Endothelial cell (in vitro differentiated cells): ENCODE results near the gene RGL1. TPM values are rescaled to one million over a fixed set of nuclear protein-coding genes. Genes with fewer than 3 reads are reported as not detected.
A peak's percentile ranks its signal among the peaks of the same experiment; 100 is the strongest.

ENCODE experiments used
- DNase-seq: peaks from one replicate; pipeline ENCODE4 v3.0.0; 2021; ENCODE audit warnings: low spot score
- H3K27ac Mint-ChIP-seq: one replicate; pipeline ENCODE4 v1.8.0; 2021; ENCODE audit warnings: mixed read lengths, inconsistent platforms; ENCODE audit not compliant: unreplicated experiment
- H3K27me3 Mint-ChIP-seq: one replicate; pipeline ENCODE4 v1.8.0; 2021; ENCODE audit warnings: mild to moderate bottlenecking, moderate library complexity, mixed read lengths, inconsistent platforms; ENCODE audit not compliant: unreplicated experiment
- H3K36me3 Mint-ChIP-seq: one replicate; pipeline ENCODE4 v1.8.0; 2021; ENCODE audit warnings: mild to moderate bottlenecking, low read depth, mixed read lengths, inconsistent platforms; ENCODE audit not compliant: unreplicated experiment
- H3K4me1 Mint-ChIP-seq: one replicate; pipeline ENCODE4 v1.8.0; 2021; ENCODE audit warnings: mild to moderate bottlenecking, mixed read lengths, inconsistent platforms; ENCODE audit not compliant: unreplicated experiment
- H3K4me3 Mint-ChIP-seq: one replicate; pipeline ENCODE4 v1.8.0; 2021; ENCODE audit warnings: mild to moderate bottlenecking, mixed read lengths, inconsistent platforms; ENCODE audit not compliant: unreplicated experiment
- H3K9me3 Mint-ChIP-seq: one replicate; pipeline ENCODE4 v1.8.0; 2021; ENCODE audit warnings: mixed read lengths, inconsistent platforms; ENCODE audit not compliant: unreplicated experiment
- total RNA-seq: library from RNA; stranded (reverse); fragmentation: NEBNext Ultra II Directional; extraction: Animal tissue kit (Norgen Biotek cat#: 25700); gene quantifications from one replicate; pipeline ENCODE4 v1.2.1, GENCODE V29; 2021; ENCODE audit not compliant: unreplicated experiment
- TF ChIP-seq, protein P1 (sequence below): fragments of 200-600 bp; sonication (generic); IDR thresholded peaks from one replicate; pipeline ENCODE4 v1.5.0; 2021; ENCODE audit warnings: antibody characterized with exemption; ENCODE audit not compliant: unreplicated experiment

RGL1 gene
- total RNA-seq, 1 donor from 2014 or later: 60.7 TPM

DNA sequence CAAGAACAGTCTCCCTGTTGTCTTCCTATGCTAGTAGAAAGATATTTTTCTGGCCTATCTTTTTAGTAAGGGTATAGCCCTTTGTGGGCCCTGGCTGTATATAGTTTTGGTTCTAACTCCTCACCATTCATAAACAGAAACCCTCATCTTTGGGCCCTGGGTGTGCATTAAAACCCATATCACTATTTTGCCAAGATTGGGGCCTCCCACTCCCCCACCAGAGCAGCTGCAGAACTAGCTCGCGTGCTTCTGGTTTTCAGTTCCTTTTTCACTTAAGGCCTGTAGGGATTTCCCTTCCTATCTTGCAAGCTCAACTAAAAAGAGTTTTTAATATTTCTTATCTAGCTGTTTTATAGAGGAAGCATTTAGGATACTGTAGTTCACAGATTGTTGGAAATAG is 106.4 kb downstream of the RGL1 start:
- TF ChIP-seq, protein P1, sequence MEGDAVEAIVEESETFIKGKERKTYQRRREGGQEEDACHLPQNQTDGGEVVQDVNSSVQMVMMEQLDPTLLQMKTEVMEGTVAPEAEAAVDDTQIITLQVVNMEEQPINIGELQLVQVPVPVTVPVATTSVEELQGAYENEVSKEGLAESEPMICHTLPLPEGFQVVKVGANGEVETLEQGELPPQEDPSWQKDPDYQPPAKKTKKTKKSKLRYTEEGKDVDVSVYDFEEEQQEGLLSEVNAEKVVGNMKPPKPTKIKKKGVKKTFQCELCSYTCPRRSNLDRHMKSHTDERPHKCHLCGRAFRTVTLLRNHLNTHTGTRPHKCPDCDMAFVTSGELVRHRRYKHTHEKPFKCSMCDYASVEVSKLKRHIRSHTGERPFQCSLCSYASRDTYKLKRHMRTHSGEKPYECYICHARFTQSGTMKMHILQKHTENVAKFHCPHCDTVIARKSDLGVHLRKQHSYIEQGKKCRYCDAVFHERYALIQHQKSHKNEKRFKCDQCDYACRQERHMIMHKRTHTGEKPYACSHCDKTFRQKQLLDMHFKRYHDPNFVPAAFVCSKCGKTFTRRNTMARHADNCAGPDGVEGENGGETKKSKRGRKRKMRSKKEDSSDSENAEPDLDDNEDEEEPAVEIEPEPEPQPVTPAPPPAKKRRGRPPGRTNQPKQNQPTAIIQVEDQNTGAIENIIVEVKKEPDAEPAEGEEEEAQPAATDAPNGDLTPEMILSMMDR: no peak
- Mint-ChIP-seq H3K27ac (no peak overlapping the region), H3K27me3 (no peaks in the 10 kb centered on the region), H3K9me3 (no peaks in the 10 kb centered on the region), H3K4me3 (no peak overlapping the region), H3K36me3 (peaks cover 54% of the 10 kb centered on the region), H3K4me1 (peaks cover 28% of the 10 kb centered on the region)
- DNase-seq: no peak

DNA sequence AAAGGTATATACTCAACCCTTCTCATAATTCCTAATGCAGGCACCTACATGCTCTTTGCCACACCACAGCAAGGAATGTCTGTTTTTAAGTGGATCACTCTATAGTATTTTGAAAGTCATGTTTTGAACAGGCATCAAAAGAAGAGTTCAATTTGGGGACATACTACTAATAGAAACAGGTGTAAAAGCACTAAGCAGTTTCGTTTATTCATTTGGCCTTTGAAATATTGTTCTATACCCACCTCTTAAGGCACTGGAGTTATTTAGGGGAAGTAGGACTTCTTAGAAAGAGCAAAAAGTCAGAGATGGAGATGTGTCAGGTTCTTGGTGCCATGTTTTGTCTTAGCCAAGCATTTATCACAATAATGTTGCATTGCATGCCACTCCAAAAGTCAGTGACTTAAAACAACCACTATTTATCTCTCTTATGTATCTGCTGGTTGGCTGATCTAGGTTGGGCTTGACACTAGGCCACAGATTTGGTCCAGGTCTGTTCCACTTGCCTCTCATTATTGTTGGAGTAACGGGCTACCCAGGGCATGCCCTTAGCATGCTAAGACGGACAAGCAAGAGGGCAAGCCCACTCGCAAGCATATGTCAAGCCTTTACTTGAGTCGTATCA is 107.5 kb downstream of the RGL1 start:
- no peaks in the 10 kb centered on the region for H3K27me3 Mint-ChIP-seq
- no peak overlapping the region for H3K27ac Mint-ChIP-seq
- peak overlapping the region; percentile 38 for H3K4me3 Mint-ChIP-seq
- TF ChIP-seq, protein P1: no peak
- DNase-seq: no peak
- H3K36me3 Mint-ChIP-seq: peaks cover 47% of the 10 kb centered on the region
- H3K9me3 Mint-ChIP-seq: no peaks in the 10 kb centered on the region
- peaks cover 28% of the 10 kb centered on the region for H3K4me1 Mint-ChIP-seq

DNA sequence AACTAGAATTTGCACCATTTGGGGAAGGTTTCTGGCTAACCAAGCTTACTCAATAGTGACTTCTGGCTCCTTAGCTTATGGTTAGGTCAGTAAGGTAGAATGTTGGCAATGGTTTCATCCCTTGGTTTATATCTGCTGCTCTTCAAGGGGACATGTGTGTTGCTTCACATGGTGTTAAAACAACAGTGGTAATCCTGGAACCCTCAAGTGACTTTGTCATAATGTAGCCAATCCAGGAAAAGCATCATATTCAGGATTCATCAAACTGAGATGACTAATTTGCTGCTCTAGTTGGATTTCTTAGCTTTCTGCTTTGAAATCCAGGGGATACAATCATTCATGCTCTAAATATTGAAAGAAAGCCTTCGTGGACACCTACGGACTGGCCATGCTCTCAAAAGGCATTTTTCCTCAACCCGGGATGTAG is 108.7 kb downstream of the RGL1 start:
- Mint-ChIP-seq H3K27ac (no peak overlapping the region), H3K4me1 (peaks cover 28% of the 10 kb centered on the region), H3K9me3 (no peaks in the 10 kb centered on the region), H3K36me3 (peaks cover 45% of the 10 kb centered on the region), H3K4me3 (no peak overlapping the region), H3K27me3 (no peaks in the 10 kb centered on the region)
- TF ChIP-seq, protein P1: no peak
- no peak for DNase-seq

DNA sequence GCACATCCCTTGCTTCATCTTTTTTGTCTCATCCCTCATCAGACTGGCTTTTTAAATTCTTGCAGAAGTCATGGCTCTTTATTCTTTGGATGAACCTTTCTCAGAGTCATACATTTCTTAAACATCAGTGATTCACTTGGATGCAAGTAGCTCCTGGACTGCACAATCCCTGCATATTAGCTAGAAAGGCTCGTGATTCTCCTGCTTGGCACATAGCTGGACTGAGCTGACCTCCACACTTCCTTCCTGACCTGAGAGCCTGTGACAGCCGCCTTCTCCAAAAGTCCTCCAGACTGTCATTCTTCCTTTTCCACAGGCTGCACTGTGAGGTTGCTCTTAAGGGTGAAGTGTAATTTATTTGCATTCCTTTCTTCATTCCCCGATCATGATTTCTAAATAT is 109.4 kb downstream of the RGL1 start:
- Mint-ChIP-seq H3K9me3 (no peaks in the 10 kb centered on the region), H3K27me3 (no peaks in the 10 kb centered on the region), H3K36me3 (peaks cover 40% of the 10 kb centered on the region), H3K27ac (no peak overlapping the region), H3K4me3 (peak overlapping the region; percentile 15), H3K4me1 (peaks cover 28% of the 10 kb centered on the region)
- TF ChIP-seq, protein P1: no peak
- no peak for DNase-seq

DNA sequence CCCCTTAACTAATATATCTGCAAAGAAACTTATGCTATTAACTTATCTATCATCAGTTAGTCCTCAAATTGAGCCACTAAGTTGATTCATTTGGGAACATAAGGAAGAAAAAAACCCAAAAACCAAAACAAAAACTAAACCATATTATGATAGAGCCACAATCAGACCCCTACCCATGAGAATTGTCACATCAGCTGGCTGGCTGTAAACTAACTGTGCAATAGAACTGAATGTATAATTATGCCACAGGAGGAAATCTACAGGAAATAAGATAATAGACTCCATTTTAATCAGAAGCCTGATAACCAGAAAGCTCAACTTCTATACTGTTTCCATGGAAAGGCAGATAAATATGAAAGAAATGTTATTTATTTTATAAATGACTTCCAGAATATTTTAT is 110.0 kb downstream of the RGL1 start:
- Mint-ChIP-seq H3K27me3 (no peaks in the 10 kb centered on the region), H3K27ac (peak overlapping the region; percentile 8), H3K4me1 (peaks cover 27% of the 10 kb centered on the region), H3K36me3 (peaks cover 44% of the 10 kb centered on the region), H3K4me3 (no peak overlapping the region), H3K9me3 (no peaks in the 10 kb centered on the region)
- TF ChIP-seq, protein P1: no peak
- DNase-seq: no peak
